ENCODE results near the gene CACTIN. TPM values are rescaled to one million over a fixed set of nuclear protein-coding genes. Genes with fewer than 3 reads are reported as not detected.

CACTIN gene
- total and polyA plus RNA-seq, 5 donors from 2014 or later = 2.9 to 32.7 (median 9.1) TPM

GRCh38 chr19:3601021-3601420 lies 25.6 kb downstream of the CACTIN start:
- H3K4me1 ChIP-seq (ENCODE audit: control insufficient read depth, insufficient read depth, low read length, poor library complexity, severe bottlenecking) = peaks cover 17% of the 10 kb centered on the region
- ATAC-seq (ENCODE audit: low read depth in 2 of 2) = no peak
- Mint-ChIP-seq H3K36me3 (no peaks in the 10 kb centered on the region), H3K27ac (no peak overlapping the region), H3K4me3 (no peak overlapping the region), H3K4me1 (peaks cover 0 to 2% (median 0%) of the 10 kb centered on the region in 4 donors), H3K27me3 (no peaks in the 10 kb centered on the region), H3K9me3 (no peaks in the 10 kb centered on the region)
- peaks cover 9% of the 10 kb centered on the region for H3K27me3 ChIP-seq (ENCODE audit: control insufficient read depth, insufficient read depth, low read length)
- no peaks in the 10 kb centered on the region for H3K9me3 ChIP-seq (ENCODE audit: control insufficient read depth in 2 of 2, low read length in 2 of 2)
- no peak for DNase-seq
- H3K36me3 ChIP-seq (ENCODE audit: control insufficient read depth, insufficient read depth, low read length) = no peaks in the 10 kb centered on the region
- no peak overlapping the region for H3K27ac ChIP-seq (ENCODE audit: insufficient read depth, low read length, poor library complexity, severe bottlenecking)
- no peak overlapping the region for H3K4me3 ChIP-seq (ENCODE audit: low read depth, low read length)

- Histone ChIP-seq H3K27ac (ENCODE audit: insufficient read depth, low read length, poor library complexity, severe bottlenecking) (no peak overlapping the region), H3K4me3 (ENCODE audit: low read depth, low read length) (no peak overlapping the region), H3K9me3 (ENCODE audit: control insufficient read depth in 2 of 2, low read length in 2 of 2) (no peaks in the 10 kb centered on the region), H3K4me1 (ENCODE audit: control insufficient read depth, insufficient read depth, low read length, poor library complexity, severe bottlenecking) (peaks cover 5% of the 10 kb centered on the region), H3K27me3 (ENCODE audit: control insufficient read depth, insufficient read depth, low read length) (no peaks in the 10 kb centered on the region), H3K36me3 (ENCODE audit: control insufficient read depth, insufficient read depth, low read length) (no peaks in the 10 kb centered on the region)
- no peak for DNase-seq
- Mint-ChIP-seq H3K4me1 (peaks cover 0 to 2% (median 0%) of the 10 kb centered on the region in 4 donors), H3K9me3 (no peaks in the 10 kb centered on the region), H3K27ac (no peak overlapping the region), H3K4me3 (no peak overlapping the region), H3K36me3 (no peaks in the 10 kb centered on the region), H3K27me3 (no peaks in the 10 kb centered on the region)
- ATAC-seq (ENCODE audit: low read depth in 2 of 2) = no peak
Observed at GRCh38 chr19:3599776-3600187, 26.8 kb downstream of the CACTIN start.

GRCh38 chr19:3595521-3596061 lies 31.0 kb downstream of the CACTIN start:
- no peak overlapping the region for H3K4me3 Mint-ChIP-seq
- H3K9me3 Mint-ChIP-seq = no peaks in the 10 kb centered on the region
- Histone ChIP-seq H3K9me3 (ENCODE audit: control insufficient read depth in 2 of 2, low read length in 2 of 2) (no peaks in the 10 kb centered on the region), H3K4me3 (ENCODE audit: low read depth, low read length) (no peak overlapping the region), H3K27me3 (ENCODE audit: control insufficient read depth, insufficient read depth, low read length) (no peaks in the 10 kb centered on the region), H3K27ac (ENCODE audit: insufficient read depth, low read length, poor library complexity, severe bottlenecking) (no peak overlapping the region), H3K4me1 (ENCODE audit: control insufficient read depth, insufficient read depth, low read length, poor library complexity, severe bottlenecking) (no peaks in the 10 kb centered on the region), H3K36me3 (ENCODE audit: control insufficient read depth, insufficient read depth, low read length) (no peaks in the 10 kb centered on the region)
- DNase-seq = no peak
- H3K36me3 Mint-ChIP-seq = no peaks in the 10 kb centered on the region
- H3K4me1 Mint-ChIP-seq = no peaks in the 10 kb centered on the region
- ATAC-seq (ENCODE audit: low read depth in 2 of 2) = no peak
- no peak overlapping the region for H3K27ac Mint-ChIP-seq
- no peaks in the 10 kb centered on the region for H3K27me3 Mint-ChIP-seq

GRCh38 chr19:3593156-3593555 lies 33.4 kb downstream of the CACTIN start:
- Histone ChIP-seq H3K36me3 (ENCODE audit: control insufficient read depth, insufficient read depth, low read length) (no peaks in the 10 kb centered on the region), H3K4me3 (ENCODE audit: low read depth, low read length) (no peak overlapping the region), H3K4me1 (ENCODE audit: control insufficient read depth, insufficient read depth, low read length, poor library complexity, severe bottlenecking) (no peaks in the 10 kb centered on the region), H3K27me3 (ENCODE audit: control insufficient read depth, insufficient read depth, low read length) (no peaks in the 10 kb centered on the region), H3K27ac (ENCODE audit: insufficient read depth, low read length, poor library complexity, severe bottlenecking) (no peak overlapping the region), H3K9me3 (ENCODE audit: control insufficient read depth in 2 of 2, low read length in 2 of 2) (no peaks in the 10 kb centered on the region)
- ATAC-seq (ENCODE audit: low read depth in 2 of 2) (no peak), DNase-seq (no peak)
- Mint-ChIP-seq H3K4me1 (no peaks in the 10 kb centered on the region), H3K36me3 (no peaks in the 10 kb centered on the region), H3K27ac (no peak overlapping the region), H3K9me3 (peaks cover 0 to 1% (median 0%) of the 10 kb centered on the region in 7 donors), H3K27me3 (no peaks in the 10 kb centered on the region), H3K4me3 (no peak overlapping the region)

GRCh38 chr19:3591876-3592613 lies 34.5 kb downstream of the CACTIN start:
- Mint-ChIP-seq H3K4me3 (no peak overlapping the region), H3K9me3 (peaks cover 0 to 1% (median 0%) of the 10 kb centered on the region in 7 donors), H3K36me3 (no peaks in the 10 kb centered on the region), H3K4me1 (no peaks in the 10 kb centered on the region), H3K27me3 (no peaks in the 10 kb centered on the region), H3K27ac (no peak overlapping the region)
- Histone ChIP-seq H3K4me3 (ENCODE audit: low read depth, low read length) (no peak overlapping the region), H3K27ac (ENCODE audit: insufficient read depth, low read length, poor library complexity, severe bottlenecking) (no peak overlapping the region), H3K27me3 (ENCODE audit: control insufficient read depth, insufficient read depth, low read length) (no peaks in the 10 kb centered on the region), H3K9me3 (ENCODE audit: control insufficient read depth in 2 of 2, low read length in 2 of 2) (no peaks in the 10 kb centered on the region), H3K4me1 (ENCODE audit: control insufficient read depth, insufficient read depth, low read length, poor library complexity, severe bottlenecking) (no peaks in the 10 kb centered on the region), H3K36me3 (ENCODE audit: control insufficient read depth, insufficient read depth, low read length) (no peaks in the 10 kb centered on the region)
- no peak for ATAC-seq (ENCODE audit: low read depth in 2 of 2)
- DNase-seq = no peak

GRCh38 chr19:3590991-3591659 lies 35.5 kb downstream of the CACTIN start:
- Mint-ChIP-seq H3K4me1 (no peaks in the 10 kb centered on the region), H3K27ac (no peak overlapping the region), H3K9me3 (peaks cover 0 to 1% (median 0%) of the 10 kb centered on the region in 7 donors), H3K36me3 (no peaks in the 10 kb centered on the region), H3K4me3 (no peak overlapping the region), H3K27me3 (no peaks in the 10 kb centered on the region)
- DNase-seq (no peak), ATAC-seq (ENCODE audit: low read depth in 2 of 2) (no peak)
- Histone ChIP-seq H3K27me3 (ENCODE audit: control insufficient read depth, insufficient read depth, low read length) (no peaks in the 10 kb centered on the region), H3K36me3 (ENCODE audit: control insufficient read depth, insufficient read depth, low read length) (no peaks in the 10 kb centered on the region), H3K9me3 (ENCODE audit: control insufficient read depth in 2 of 2, low read length in 2 of 2) (no peaks in the 10 kb centered on the region), H3K4me3 (ENCODE audit: low read depth, low read length) (no peak overlapping the region), H3K27ac (ENCODE audit: insufficient read depth, low read length, poor library complexity, severe bottlenecking) (no peak overlapping the region), H3K4me1 (ENCODE audit: control insufficient read depth, insufficient read depth, low read length, poor library complexity, severe bottlenecking) (no peaks in the 10 kb centered on the region)

GRCh38 chr19:3589949-3590348 lies 36.6 kb downstream of the CACTIN start:
- ATAC-seq (ENCODE audit: low read depth in 2 of 2) (no peak), DNase-seq (no peak)
- H3K4me1 ChIP-seq (ENCODE audit: control insufficient read depth, insufficient read depth, low read length, poor library complexity, severe bottlenecking) = peaks cover 10% of the 10 kb centered on the region
- Mint-ChIP-seq H3K4me3 (no peak overlapping the region), H3K36me3 (no peaks in the 10 kb centered on the region), H3K9me3 (peaks cover 0 to 1% (median 0%) of the 10 kb centered on the region in 7 donors), H3K4me1 (no peaks in the 10 kb centered on the region), H3K27ac (no peak overlapping the region), H3K27me3 (no peaks in the 10 kb centered on the region)
- H3K27ac ChIP-seq (ENCODE audit: insufficient read depth, low read length, poor library complexity, severe bottlenecking) = no peak overlapping the region
- no peaks in the 10 kb centered on the region for H3K9me3 ChIP-seq (ENCODE audit: control insufficient read depth in 2 of 2, low read length in 2 of 2)
- H3K27me3 ChIP-seq (ENCODE audit: control insufficient read depth, insufficient read depth, low read length) = no peaks in the 10 kb centered on the region
- no peak overlapping the region for H3K4me3 ChIP-seq (ENCODE audit: low read depth, low read length)
- no peaks in the 10 kb centered on the region for H3K36me3 ChIP-seq (ENCODE audit: control insufficient read depth, insufficient read depth, low read length)
